Right forelimb (tissue), 1 donor: ENCODE measurements around the gene PSORS1C2.
A peak's percentile ranks its signal among the peaks of the same experiment; 100 is the strongest.

Source experiments
- DNase-seq: peaks from one replicate; pipeline ENCODE4 v3.0.0-alpha.2; 2018

Gene PSORS1C2

DNA sequence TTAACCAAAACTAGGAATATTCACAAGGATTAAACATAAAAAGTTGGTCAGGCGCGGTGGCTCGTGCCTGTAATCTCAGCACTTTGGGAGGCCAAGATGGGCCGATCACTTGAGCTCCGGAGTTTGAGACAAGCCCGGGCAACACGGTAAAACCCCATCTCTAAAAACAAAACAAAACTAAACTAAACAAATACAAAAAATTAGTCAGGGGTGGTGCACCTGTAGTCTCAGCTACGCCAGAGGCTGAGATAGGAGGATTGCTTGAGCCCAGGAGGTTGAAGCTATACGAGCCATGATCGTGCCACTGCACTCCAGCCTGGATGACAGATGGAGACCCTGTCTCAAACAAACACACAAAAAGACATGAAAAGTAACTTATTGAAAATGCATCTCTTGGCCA, 3.2 kb downstream of the PSORS1C2 start:
- no peak for DNase-seq

DNA sequence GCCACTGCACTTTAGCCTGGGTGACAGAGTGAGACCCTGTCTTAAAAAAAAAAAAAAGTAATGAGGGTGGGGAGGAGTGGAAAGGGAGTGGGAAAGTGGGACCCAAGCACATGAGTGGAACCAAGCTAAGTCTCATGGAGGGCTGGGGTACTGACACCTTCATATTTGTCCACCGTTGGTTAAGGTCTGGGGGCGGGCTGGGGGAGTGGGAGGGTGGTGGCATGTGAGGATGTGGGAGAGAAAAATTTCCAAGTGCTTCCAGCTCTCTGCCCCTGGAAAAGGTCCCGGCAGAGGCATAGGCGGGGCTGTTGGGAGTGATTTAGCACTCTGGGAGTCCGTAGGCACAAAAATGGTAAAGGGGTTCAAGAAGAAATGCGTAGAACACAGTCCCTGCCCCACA, 6.1 kb downstream of the PSORS1C2 start:
- no peak for DNase-seq

GRCh38 chr6:31131595-31131994, 7.3 kb downstream of the PSORS1C2 start:
- DNase-seq: no peak

DNA sequence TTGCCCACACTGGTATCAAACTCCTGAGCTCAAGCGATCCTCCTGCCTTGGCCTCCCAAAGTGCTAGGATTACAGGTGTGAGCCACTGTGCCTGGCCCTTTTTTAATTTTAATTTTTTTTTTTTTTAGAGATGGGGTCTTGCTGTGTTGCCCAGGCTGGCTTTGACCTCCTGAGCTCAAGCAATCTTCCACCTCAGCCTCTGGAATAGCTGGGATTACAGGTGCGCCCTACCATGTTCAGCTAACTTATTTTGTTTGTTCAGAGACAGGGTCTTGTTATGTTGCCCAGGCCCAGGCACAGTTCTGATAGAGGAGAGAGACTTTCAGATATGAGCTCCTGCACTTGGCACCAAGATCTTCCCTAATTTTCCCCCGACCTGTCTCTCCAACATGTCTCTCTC, 8.1 kb downstream of the PSORS1C2 start:
- DNase-seq: no peak

GRCh38 chr6:31129130-31129529, 9.7 kb downstream of the PSORS1C2 start:
- DNase-seq: no peak

GRCh38 chr6:31128093-31128676, 10.7 kb downstream of the PSORS1C2 start:
- DNase-seq: peak; percentile 59

DNA sequence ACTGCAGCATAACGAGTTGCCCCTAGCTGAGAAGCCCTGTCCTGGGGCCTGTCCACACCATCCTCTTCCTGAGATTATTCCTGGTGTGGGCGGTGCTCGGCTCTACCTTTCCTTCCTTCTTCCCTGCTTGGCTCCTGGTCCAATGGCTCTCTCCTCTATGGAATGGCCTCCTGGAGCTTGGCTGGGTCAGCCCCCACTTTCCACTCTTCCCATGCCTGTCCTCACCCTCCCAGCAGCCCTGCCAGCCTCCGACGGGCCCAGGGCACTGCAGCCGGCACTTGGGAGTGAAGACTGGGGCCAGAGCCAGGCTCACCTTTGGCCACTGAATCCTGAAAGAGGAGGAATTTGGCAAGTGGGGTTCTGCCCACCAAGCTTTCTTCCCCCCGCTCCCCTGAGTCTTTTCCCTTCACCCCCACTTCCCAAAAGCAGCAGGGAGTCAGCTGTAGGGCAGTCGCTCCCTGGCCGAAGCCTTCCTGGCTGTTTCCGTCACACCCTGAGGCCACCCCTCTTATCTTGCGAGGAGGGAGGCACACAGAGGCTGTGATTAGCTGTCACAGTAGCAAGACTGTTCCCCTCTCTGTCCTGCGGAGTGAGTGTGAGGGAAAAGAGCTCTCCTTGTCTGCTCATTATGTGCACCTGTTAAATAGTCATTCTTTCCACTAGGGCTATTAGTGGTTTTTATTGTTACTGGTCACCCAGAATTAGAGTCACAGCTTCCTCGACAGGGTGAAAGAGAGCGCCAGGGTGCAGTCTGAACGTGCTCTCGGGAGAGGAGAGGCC, 12.3 kb downstream of the PSORS1C2 start:
- DNase-seq: no peak

DNA sequence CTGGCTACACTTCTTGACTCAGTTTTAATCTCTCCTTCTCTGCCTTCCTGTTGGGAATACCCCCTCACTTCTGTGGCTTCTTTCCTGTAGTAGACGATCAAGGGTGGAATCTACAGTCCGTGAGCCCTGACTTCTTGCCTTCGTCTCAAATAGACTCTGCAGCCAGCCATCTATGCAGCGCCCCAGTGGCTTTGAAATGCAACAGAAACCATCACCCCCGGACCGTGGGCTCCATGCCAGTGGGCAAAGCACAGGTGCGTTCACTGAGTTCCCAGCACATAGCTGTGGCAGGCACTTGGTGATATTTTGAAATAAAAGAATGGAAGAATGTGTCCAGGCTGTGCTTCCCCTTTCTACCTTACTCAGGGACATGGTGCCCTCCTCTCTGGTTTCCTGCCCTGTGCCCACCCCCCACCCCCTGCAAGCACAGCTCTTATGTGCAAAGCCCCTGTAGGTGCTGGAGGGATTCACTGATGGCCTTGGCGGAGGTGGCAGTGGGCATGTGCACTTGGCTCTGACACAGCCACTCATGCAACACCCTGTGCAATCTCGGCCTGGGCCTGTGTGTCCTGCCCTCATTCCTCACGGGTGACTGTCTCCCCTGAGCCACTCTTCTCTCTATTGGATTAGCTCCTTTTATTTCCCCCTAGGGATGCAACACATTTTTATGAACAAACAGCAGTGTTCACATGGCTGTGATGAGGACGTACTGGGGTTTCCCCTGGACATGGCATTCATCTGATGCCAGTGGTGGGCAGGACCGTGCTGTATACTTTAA, 13.1 kb downstream of the PSORS1C2 start:
- DNase-seq: no peak

DNA sequence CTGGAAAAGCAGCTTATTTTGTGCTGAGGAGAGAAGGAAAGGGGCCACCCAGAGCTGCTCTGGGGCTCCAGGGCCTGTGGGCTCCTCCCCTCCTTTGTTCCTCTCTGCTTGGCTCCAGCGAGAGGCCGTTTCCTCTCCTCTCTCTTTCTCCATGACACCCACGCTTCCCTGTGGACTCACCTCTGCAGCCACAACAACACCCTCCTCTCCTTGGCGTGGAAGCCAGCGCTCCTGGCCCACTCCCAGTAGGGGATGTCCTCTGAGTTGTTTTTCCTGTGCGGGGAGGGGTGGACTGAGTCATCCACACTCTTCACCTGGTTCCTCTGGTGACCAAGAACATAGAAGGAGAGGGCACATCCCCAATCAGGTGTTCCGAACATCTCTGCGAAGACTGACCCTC, 13.7 kb downstream of the PSORS1C2 start:
- peak; percentile 72 for DNase-seq

DNA sequence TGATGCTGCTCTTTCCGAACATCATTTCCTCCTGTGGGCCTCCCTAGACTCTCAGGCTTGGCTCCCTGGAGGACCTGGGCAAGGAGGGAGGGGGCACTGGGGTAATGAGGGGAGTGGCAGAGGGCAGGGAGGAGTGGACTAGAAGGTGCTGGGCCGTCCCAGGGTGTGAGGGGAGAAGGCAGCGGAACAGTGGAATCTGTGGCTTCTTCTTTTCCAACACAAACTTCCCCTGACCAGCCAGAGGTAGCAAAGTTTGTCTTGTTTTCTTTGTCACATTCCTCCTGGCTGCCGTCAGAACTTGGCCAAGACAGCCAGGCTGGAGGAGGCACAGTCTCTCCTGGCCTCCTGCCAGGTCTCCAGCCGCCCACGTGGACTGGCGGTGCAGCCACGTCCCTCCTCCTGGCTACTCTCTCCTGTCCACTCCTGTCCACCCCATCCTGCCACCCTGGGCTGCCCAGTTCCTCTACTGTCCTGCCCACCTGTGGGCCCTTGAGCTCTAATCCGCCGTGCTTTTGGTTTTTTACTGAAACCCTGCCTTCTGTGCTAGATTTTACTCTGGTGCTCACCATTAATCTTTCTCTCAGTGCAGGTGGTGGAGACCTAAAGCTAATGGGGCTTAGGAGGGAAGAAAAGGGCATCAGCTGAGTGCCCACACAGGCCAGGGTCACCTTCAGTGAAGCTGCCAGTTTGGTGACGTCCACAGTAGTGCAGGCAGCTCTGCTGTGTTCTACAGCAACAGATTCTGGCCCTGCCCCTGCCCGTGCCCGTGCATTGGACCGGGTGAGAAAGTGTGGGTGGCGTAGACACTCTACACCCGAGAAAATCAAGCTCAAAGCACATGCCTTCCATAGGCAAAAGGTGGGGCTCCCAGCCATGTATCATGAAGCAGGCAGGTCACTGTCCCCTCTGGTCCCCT, 15.8 kb downstream of the PSORS1C2 start:
- DNase-seq: peak; percentile 84

- no peak for DNase-seq
These were observed 17.6 kb downstream of the PSORS1C2 start for GRCh38 chr6:31121131-31121790.

DNA sequence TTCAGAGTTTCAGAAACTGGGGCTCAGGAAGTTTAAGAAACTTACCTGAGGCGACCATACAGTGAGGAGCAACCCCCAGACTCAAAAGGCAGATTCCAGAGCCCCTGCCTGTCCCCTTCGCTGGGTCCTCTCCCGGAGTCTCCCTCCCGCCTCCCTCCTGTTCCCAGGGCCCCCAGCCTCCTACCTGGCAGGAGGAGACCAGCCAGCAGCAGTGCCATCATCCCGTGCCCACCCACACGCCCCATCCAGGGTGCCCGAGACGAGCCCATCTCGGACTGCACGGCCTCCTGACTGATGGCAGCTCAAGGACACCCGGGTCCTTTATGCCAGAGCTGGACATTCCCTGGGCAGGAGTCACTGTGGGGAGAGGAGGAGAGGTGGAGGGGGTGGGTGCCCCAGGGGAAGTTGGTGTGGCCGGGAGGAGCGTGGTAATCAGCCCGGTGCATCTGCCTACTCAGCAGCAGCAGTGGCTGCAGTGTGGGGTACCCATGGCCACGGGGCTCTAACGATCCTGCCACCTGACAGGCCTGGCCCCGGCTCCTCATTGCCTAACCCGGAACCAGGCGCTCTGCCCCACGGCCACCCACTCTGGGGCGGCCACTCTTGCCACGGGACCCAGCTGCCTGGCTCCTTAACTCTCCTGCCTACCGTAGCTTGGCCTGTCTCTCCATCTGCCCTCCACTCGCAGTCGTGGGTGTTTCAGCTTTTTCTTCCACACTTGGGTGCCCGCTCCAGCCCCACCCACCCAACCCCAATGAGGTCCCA, 18.5 kb downstream of the PSORS1C2 start, which contains the start of gene CDSN:
TSS of gene CDSN (minus strand) at position 296 of the 765 bp plus-strand sequence. CDS start at position 269, 27 bp downstream.
- no peak for DNase-seq

GRCh38 chr6:31118178-31118577, 20.7 kb downstream of the PSORS1C2 start:
- DNase-seq: no peak

DNA sequence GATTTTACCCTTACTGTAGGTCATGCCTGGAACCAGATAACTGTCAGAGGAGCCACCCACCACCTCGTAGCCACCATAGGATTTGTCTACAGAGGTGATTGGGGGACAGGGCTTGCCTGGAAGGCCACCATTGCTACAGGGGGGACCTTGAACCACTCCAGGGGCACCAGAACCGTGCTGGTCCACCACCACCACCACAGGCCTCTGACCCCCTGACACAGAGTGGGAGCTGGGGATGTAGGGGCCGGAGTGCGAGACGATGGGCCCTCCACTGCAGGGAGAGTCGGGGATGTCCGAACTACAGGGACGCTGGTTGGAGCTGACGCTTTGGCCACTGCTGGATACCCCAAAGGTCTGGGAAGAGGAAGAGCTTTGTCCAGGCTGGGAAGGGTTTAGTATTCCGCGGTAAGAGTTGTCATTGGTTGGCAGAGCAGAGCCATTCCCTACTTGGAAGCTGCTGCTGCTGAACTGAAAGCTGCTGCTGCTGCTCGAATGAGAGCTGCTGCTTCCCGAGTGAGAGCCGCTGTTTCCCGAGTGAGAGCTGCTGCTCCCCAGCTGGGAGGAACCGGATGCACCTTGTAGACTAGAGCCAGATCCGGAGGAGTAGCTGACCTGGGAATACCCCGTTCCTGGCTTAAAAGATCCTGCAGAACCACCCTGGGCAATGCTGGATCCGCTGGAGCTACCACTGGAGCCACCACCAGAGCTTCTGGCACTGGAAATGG, 22.0 kb downstream of the PSORS1C2 start:
- no peak for DNase-seq

- no peak for DNase-seq
These were observed 22.8 kb downstream of the PSORS1C2 start for GRCh38 chr6:31115941-31116560.

DNA sequence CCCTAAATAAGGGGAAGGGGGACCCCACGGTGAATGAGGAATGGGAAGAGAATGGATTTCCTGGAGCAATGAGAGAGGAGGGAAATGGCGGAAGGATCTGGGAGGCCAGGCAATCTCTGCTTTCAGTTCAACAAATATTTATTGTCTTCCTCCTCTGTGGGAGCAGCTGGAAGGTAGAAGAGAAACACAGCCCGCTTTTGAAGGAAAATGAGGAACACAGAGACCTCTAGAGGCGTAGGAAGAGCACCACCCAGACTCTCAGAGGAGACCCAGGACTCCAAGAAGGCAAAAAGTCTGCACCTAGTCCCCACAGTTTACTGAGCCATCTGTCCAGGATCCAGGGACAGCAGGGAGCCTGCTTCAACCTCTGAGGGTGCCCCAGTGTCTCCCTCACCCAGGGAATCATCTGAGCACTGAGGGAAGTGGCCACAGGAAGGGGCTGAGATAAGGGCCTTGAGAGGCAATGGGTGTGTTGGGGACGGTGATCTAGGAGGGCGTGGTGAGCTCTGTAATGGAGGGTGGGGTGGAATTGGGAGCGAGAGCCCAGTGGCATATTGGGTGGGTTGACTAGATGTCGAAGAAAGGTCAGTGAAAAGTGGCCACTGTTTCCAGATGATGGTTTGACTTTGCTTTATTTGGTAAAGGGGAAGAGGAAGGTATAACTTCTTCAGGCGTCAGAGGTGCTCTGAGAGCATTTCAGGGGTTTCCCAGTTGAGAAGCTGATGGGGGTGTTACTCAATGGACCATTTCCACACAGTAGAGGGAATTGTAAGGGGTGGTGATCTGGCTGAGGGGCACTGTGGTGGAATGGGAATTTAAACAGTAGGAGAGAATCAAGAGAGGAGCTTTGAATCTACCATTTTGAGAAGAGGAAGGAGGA, 23.7 kb downstream of the PSORS1C2 start:
- DNase-seq: no peak

- peak; percentile 66 for DNase-seq
These were observed 24.4 kb downstream of the PSORS1C2 start, which contains the start of gene PSORS1C1 for GRCh38 chr6:31114541-31114878. Gene PSORS1C1 (plus strand): TSS chr6:31114800. CDS start chr6:31129633, 14,833 bp downstream.

GRCh38 chr6:31113861-31114540, 24.9 kb downstream of the PSORS1C2 start:
- peak; percentile 66 for DNase-seq
